Gastroesophageal sphincter (tissue), 3 donors: ENCODE data around the gene FPR3.

ENCODE experiments used
- EP300 ChIP-seq: sonication (generic); formaldehyde crosslinking; IDR thresholded peaks from one replicate; pipeline ENCODE4 v1.6.1; 2017; ENCODE audit warnings: antibody characterized with exemption, mild to moderate bottlenecking
- POLR2A ChIP-seq, 2 donors: fragments of 450-650 bp; IDR thresholded peaks; one replicate each; pipeline ENCODE4 v1.6.1; 2017; ENCODE audit warnings: antibody characterized with exemption in 2 of 2, mild to moderate bottlenecking in 2 of 2, moderate library complexity in 1 of 2
- POLR2AphosphoS5 ChIP-seq: sonication (generic); formaldehyde crosslinking; IDR thresholded peaks from one replicate; pipeline ENCODE4 v1.6.1; 2017; ENCODE audit warnings: antibody characterized with exemption
- TF ChIP-seq, protein P1 (sequence below), 4 experiments: fragments of 200-600 bp in 2 of 4; fragments of 450-650 bp in 2 of 4; sonication (generic) in 1 of 4; IDR thresholded peaks; one replicate each; pipeline ENCODE4 v1.5.1; 2017 to 2019; ENCODE audit warnings: antibody characterized with exemption in 4 of 4, mild to moderate bottlenecking in 2 of 4, moderate library complexity in 2 of 4

DNA sequence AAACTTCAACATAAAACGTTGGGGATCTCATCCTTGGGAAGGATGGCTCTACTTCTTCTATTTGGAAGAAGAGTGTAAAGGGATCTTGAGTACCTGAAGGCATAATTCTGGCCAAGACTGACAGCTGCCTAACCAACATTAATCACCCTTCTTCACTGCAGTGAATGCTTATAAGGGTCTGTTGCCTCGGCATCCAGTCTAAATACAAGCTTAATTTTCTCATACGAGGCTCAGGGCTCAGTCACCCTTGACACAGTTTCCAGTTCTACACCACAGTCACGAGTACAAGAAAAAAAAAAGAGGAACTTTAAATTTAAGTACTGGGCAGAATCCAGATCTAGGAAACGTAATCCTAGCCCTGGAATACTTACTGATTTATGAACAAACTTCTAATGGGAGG lies 9.0 kb downstream of the FPR3 start:
- TF ChIP-seq, protein P1, sequence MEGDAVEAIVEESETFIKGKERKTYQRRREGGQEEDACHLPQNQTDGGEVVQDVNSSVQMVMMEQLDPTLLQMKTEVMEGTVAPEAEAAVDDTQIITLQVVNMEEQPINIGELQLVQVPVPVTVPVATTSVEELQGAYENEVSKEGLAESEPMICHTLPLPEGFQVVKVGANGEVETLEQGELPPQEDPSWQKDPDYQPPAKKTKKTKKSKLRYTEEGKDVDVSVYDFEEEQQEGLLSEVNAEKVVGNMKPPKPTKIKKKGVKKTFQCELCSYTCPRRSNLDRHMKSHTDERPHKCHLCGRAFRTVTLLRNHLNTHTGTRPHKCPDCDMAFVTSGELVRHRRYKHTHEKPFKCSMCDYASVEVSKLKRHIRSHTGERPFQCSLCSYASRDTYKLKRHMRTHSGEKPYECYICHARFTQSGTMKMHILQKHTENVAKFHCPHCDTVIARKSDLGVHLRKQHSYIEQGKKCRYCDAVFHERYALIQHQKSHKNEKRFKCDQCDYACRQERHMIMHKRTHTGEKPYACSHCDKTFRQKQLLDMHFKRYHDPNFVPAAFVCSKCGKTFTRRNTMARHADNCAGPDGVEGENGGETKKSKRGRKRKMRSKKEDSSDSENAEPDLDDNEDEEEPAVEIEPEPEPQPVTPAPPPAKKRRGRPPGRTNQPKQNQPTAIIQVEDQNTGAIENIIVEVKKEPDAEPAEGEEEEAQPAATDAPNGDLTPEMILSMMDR (IDR thresholded peaks at IDR 0.05) = no peak
- TF ChIP-seq POLR2A (IDR thresholded peaks at IDR 0.05) = no peak
- no peak for TF ChIP-seq POLR2AphosphoS5
- no peak for TF ChIP-seq EP300
